Measurements from ENCODE around the gene NLRP13.
"Not testable (repeated sequence)": the region's sequence is repeated elsewhere in the genome, so short reads cannot be mapped to it uniquely, and the experiment has no call there.

Gene NLRP13

DNA sequence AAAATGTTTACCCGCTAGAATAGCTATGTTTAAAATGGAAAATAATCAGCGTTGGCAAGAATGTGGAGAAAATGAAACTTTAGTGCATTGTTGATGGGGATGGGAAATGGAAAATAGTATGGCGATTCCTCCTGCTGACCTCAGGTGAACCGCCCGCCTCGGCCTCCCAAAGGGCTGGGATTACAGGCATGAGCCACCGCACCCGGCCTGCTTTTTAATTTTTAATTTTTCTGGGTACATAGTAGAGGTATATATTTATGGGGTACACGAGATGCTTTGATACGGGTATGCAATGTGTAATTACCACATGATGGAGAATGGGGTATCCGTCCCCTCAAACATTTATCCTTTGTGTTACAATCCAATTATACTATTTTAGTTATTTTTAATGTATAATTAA lies 8.2 kb upstream of the NLRP13 start:
- no peak for TF ChIP-seq POLR2AphosphoS5 (IDR thresholded peaks at IDR 0.05; ENCODE audit: low read depth, low read length)
- TF ChIP-seq TAF1 (IDR thresholded peaks at IDR 0.05; ENCODE audit: low read depth, low read length) = no peak
- TF ChIP-seq SPI1 (IDR thresholded peaks at IDR 0.05; ENCODE audit: low read depth, low read length) = no peak
- no peak for TF ChIP-seq PAX5 (IDR thresholded peaks at IDR 0.05; ENCODE audit: insufficient read depth, low read length, severe bottlenecking)
- no peak for TF ChIP-seq POLR2A (IDR thresholded peaks at IDR 0.05; ENCODE audit: low read depth, low read length)
- TF ChIP-seq POU2F2 (IDR thresholded peaks at IDR 0.05; ENCODE audit: low read depth, low read length) = no peak
- FAIRE-seq (no peak), DNase-seq (ENCODE audit: insufficient read length, low spot score) (no peak)

DNA sequence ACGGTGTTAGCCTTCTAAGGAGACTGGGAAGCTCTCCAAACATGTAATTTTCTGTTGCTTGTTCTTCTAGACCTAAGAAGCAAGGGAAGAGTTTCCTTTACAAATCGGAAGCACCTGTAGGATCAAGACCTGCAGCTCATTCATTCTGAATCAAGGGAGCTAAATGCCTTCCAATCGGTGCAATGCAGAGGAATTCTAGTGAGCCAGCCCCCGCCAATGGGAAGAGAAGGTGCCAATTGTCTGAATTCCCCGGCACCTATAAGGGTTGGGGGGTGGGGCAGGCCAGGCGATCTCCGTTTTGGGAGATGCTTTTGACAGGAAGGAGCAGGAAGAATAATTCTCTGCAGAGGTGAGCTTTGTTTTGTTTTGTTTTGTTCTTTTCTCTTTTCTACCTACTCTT lies 7.1 kb upstream of the NLRP13 start:
- DNase-seq (ENCODE audit: insufficient read length, low spot score) = no peak
- FAIRE-seq = no peak

GRCh38 chr19:55935206-55935605 lies 3.1 kb upstream of the NLRP13 start:
- TF ChIP-seq POLR2AphosphoS5 (IDR thresholded peaks at IDR 0.05; ENCODE audit: low read depth, low read length) (no peak), SPI1 (IDR thresholded peaks at IDR 0.05; ENCODE audit: low read depth, low read length) (no peak), POU2F2 (IDR thresholded peaks at IDR 0.05; ENCODE audit: low read depth, low read length) (no peak), TAF1 (IDR thresholded peaks at IDR 0.05; ENCODE audit: low read depth, low read length) (no peak), POLR2A (IDR thresholded peaks at IDR 0.05; ENCODE audit: low read depth, low read length) (no peak), PAX5 (IDR thresholded peaks at IDR 0.05; ENCODE audit: insufficient read depth, low read length, severe bottlenecking) (no peak)

More for the DNA sequence above, 7.1 kb upstream of the NLRP13 start:
- TF ChIP-seq POLR2A (IDR thresholded peaks at IDR 0.05; ENCODE audit: low read depth, low read length) = no peak
- TF ChIP-seq POLR2AphosphoS5 (IDR thresholded peaks at IDR 0.05; ENCODE audit: low read depth, low read length) = no peak
- no peak for TF ChIP-seq POU2F2 (IDR thresholded peaks at IDR 0.05; ENCODE audit: low read depth, low read length)
- no peak for TF ChIP-seq PAX5 (IDR thresholded peaks at IDR 0.05; ENCODE audit: insufficient read depth, low read length, severe bottlenecking)
- TF ChIP-seq SPI1 (IDR thresholded peaks at IDR 0.05; ENCODE audit: low read depth, low read length) = no peak
- no peak for TF ChIP-seq TAF1 (IDR thresholded peaks at IDR 0.05; ENCODE audit: low read depth, low read length)

DNA sequence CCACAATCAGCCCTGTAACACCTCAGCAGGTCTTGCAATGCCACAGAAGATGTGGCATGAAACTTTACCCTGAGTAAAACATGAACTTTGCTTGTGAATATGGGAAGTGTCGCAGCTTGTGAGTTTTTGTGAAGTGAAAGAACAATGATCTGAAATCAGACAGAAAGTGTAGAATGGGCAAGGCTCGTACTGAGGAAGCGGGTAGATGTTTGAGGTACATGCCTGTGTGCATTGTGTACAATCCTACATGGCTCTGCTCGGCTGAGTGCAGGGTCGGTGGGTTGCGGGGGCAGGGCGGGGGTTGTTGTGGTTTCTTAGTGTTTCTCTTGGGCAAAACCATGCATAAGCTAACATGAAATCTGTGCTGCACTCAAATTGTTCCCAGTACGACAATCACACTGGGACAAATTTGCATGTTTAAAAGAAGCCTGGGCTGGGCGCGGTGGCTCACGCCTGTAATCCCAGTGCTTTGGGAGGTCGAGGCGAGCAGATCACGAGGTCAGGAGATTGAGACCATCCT lies 1.1 kb downstream of the NLRP13 start:
- DNase-seq (ENCODE audit: insufficient read length, low spot score) = no peak
- TF ChIP-seq SPI1 (IDR thresholded peaks at IDR 0.05; ENCODE audit: low read depth, low read length) (no peak), TAF1 (IDR thresholded peaks at IDR 0.05; ENCODE audit: low read depth, low read length) (no peak), POU2F2 (IDR thresholded peaks at IDR 0.05; ENCODE audit: low read depth, low read length) (no peak), PAX5 (IDR thresholded peaks at IDR 0.05; ENCODE audit: insufficient read depth, low read length, severe bottlenecking) (no peak), POLR2AphosphoS5 (IDR thresholded peaks at IDR 0.05; ENCODE audit: low read depth, low read length) (no peak), POLR2A (IDR thresholded peaks at IDR 0.05; ENCODE audit: low read depth, low read length) (no peak)
- no peak for FAIRE-seq

More at GRCh38 chr19:55935206-55935605, 3.1 kb upstream of the NLRP13 start:
- DNase-seq (ENCODE audit: insufficient read length, low spot score) (no peak), FAIRE-seq (no peak)

GRCh38 chr19:55929258-55929657 lies 2.9 kb downstream of the NLRP13 start:
- DNase-seq (ENCODE audit: insufficient read length, low spot score); FAIRE-seq: not testable (repeated sequence)

DNA sequence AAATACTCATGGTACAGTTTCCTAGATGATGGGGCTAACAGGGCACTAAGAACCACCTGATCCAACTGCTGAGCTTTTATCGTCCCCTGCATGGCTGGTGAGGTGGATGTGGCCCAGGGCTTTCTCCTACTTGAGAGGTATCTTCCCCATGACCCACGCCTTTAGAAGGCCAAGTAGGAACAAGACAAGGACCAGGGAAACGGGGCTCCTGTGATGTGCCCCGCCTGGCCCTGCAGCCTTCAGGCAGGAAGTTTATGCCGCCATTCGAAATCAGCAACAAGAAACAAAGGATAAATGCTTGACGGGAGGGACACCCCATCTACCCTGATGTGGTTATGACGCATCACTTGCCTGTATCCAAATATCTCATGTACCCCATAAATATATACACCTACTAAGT lies 4.1 kb downstream of the NLRP13 start:
- FAIRE-seq (no peak), DNase-seq (ENCODE audit: insufficient read length, low spot score) (no peak)
- TF ChIP-seq SPI1 (IDR thresholded peaks at IDR 0.05; ENCODE audit: low read depth, low read length) (no peak), POU2F2 (IDR thresholded peaks at IDR 0.05; ENCODE audit: low read depth, low read length) (no peak), POLR2A (IDR thresholded peaks at IDR 0.05; ENCODE audit: low read depth, low read length) (no peak), TAF1 (IDR thresholded peaks at IDR 0.05; ENCODE audit: low read depth, low read length) (no peak), POLR2AphosphoS5 (IDR thresholded peaks at IDR 0.05; ENCODE audit: low read depth, low read length) (no peak), PAX5 (IDR thresholded peaks at IDR 0.05; ENCODE audit: insufficient read depth, low read length, severe bottlenecking) (no peak)

DNA sequence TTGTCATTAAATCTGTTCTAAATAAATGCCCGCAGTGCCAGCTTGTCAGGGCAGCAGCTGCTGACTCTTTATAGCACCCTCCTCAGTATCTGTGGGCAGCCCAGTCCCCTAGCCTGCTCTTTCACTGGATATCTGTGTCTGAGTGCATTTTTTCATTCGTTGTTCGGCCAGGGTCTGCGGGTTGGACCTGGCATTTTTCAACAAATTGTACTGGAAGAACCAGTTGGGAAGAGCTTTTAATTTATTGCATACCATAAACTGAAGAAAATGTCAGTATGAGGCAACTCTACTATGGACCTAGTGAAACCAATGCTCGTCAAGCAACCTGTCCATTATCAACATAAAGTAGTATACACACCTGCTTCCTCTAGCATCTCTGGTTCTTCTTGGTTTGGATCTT lies 8.6 kb downstream of the NLRP13 start:
- FAIRE-seq (no peak), DNase-seq (ENCODE audit: insufficient read length, low spot score) (no peak)
- TF ChIP-seq SPI1 (IDR thresholded peaks at IDR 0.05; ENCODE audit: low read depth, low read length) (no peak), PAX5 (IDR thresholded peaks at IDR 0.05; ENCODE audit: insufficient read depth, low read length, severe bottlenecking) (no peak), POLR2AphosphoS5 (IDR thresholded peaks at IDR 0.05; ENCODE audit: low read depth, low read length) (no peak)

DNA sequence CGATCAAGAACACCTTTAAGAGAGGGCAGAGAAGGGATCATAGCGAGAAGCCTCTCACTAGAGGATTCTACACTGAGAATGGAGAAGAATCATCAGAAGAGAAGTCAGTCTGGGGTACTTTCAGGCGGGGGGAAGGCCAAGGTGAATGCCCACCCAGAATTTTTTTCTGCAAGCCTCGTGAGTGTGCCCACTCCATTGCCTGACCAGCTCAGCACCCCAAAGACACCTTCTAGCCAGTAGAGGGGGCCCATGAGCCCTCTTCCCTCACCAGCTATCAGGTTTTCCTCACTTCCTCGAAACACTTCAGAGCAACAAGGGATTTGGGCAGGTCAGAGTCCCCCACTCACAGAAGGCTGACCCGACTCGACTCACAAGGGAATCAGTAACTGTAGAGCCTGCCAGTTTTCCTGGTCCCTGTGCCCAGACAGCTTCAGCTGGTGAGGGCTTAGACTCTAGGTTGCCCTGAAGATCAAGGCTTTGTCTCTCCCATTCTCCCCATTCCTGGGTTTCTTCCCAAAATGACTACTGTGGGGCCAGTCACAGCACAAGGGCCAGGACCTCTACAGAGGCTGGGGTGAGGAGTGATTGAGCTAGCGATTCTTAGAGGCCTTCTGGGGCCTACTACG lies 18.4 kb downstream of the NLRP13 start:
- FAIRE-seq (no peak), DNase-seq (ENCODE audit: insufficient read length, low spot score) (no peak)
- TF ChIP-seq SPI1 (IDR thresholded peaks at IDR 0.05; ENCODE audit: low read depth, low read length) (no peak), POLR2AphosphoS5 (IDR thresholded peaks at IDR 0.05; ENCODE audit: low read depth, low read length) (no peak), TAF1 (IDR thresholded peaks at IDR 0.05; ENCODE audit: low read depth, low read length) (no peak), PAX5 (IDR thresholded peaks at IDR 0.05; ENCODE audit: insufficient read depth, low read length, severe bottlenecking) (no peak), POLR2A (IDR thresholded peaks at IDR 0.05; ENCODE audit: low read depth, low read length) (no peak), POU2F2 (IDR thresholded peaks at IDR 0.05; ENCODE audit: low read depth, low read length) (no peak)

DNA sequence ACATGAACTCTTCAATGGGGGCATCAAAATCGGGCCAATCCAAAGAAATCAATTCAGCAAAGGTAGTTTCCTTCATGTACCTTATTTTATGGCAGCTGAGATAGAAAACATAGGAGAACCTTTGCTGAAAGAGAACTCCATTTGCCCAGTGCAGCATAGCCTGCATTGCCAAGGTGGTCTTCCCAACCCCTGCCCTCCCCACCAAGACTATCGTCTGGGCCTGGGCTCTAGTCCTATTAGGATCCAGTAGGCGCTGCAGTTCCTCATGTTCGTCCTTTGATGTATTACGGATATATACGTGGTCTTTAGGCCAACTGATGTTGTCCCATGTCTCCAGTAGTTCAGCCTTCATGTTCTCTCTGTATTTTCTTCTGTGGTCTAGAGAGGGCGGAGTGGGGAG lies 19.2 kb downstream of the NLRP13 start:
- TF ChIP-seq POU2F2 (IDR thresholded peaks at IDR 0.05; ENCODE audit: low read depth, low read length) (no peak), PAX5 (IDR thresholded peaks at IDR 0.05; ENCODE audit: insufficient read depth, low read length, severe bottlenecking) (no peak), POLR2AphosphoS5 (IDR thresholded peaks at IDR 0.05; ENCODE audit: low read depth, low read length) (no peak), TAF1 (IDR thresholded peaks at IDR 0.05; ENCODE audit: low read depth, low read length) (no peak), POLR2A (IDR thresholded peaks at IDR 0.05; ENCODE audit: low read depth, low read length) (no peak), SPI1 (IDR thresholded peaks at IDR 0.05; ENCODE audit: low read depth, low read length) (no peak)
- no peak for DNase-seq (ENCODE audit: insufficient read length, low spot score)
- FAIRE-seq = no peak

DNA sequence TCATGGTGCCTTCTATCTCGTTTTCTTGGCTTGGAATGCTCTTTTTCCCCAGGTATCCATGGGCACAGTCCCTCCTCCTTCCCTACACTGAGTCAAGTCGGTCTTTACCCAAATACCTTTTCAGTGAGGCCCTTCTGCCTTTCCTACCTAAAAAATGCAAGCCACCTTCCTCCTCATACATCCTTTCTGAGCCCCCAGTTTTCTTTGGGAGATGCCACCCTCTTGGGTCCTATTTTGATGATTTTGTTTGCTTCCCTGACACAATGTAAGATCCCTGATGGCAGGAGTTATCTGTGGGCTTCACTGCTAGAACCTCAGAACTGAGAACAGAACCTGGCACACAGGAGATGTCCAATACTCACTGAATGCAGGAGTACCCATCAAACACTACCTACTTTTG lies 22.3 kb downstream of the NLRP13 start:
- DNase-seq (ENCODE audit: insufficient read length, low spot score) (no peak), FAIRE-seq (no peak)
- TF ChIP-seq POU2F2 (IDR thresholded peaks at IDR 0.05; ENCODE audit: low read depth, low read length) = no peak
- TF ChIP-seq TAF1 (IDR thresholded peaks at IDR 0.05; ENCODE audit: low read depth, low read length) = no peak
- no peak for TF ChIP-seq SPI1 (IDR thresholded peaks at IDR 0.05; ENCODE audit: low read depth, low read length)
- TF ChIP-seq PAX5 (IDR thresholded peaks at IDR 0.05; ENCODE audit: insufficient read depth, low read length, severe bottlenecking) = no peak
- TF ChIP-seq POLR2A (IDR thresholded peaks at IDR 0.05; ENCODE audit: low read depth, low read length) = no peak
- TF ChIP-seq POLR2AphosphoS5 (IDR thresholded peaks at IDR 0.05; ENCODE audit: low read depth, low read length) = no peak
